GM19463 (cell line): ENCODE results near the gene RNPEPL1.
"Not testable (repeated sequence)": the region's sequence is repeated elsewhere in the genome, so short reads cannot be mapped to it uniquely, and the experiment has no call there.

Experiments used
- ATAC-seq: cut with Tn5 transposase; IDR thresholded peaks from one replicate; pipeline ENCODE4 v1.9.1; 2021; ENCODE audit warnings: mild to moderate bottlenecking, moderate library complexity; ENCODE audit not compliant: unreplicated experiment

Gene RNPEPL1, protein sequence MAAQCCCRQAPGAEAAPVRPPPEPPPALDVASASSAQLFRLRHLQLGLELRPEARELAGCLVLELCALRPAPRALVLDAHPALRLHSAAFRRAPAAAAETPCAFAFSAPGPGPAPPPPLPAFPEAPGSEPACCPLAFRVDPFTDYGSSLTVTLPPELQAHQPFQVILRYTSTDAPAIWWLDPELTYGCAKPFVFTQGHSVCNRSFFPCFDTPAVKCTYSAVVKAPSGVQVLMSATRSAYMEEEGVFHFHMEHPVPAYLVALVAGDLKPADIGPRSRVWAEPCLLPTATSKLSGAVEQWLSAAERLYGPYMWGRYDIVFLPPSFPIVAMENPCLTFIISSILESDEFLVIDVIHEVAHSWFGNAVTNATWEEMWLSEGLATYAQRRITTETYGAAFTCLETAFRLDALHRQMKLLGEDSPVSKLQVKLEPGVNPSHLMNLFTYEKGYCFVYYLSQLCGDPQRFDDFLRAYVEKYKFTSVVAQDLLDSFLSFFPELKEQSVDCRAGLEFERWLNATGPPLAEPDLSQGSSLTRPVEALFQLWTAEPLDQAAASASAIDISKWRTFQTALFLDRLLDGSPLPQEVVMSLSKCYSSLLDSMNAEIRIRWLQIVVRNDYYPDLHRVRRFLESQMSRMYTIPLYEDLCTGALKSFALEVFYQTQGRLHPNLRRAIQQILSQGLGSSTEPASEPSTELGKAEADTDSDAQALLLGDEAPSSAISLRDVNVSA

DNA sequence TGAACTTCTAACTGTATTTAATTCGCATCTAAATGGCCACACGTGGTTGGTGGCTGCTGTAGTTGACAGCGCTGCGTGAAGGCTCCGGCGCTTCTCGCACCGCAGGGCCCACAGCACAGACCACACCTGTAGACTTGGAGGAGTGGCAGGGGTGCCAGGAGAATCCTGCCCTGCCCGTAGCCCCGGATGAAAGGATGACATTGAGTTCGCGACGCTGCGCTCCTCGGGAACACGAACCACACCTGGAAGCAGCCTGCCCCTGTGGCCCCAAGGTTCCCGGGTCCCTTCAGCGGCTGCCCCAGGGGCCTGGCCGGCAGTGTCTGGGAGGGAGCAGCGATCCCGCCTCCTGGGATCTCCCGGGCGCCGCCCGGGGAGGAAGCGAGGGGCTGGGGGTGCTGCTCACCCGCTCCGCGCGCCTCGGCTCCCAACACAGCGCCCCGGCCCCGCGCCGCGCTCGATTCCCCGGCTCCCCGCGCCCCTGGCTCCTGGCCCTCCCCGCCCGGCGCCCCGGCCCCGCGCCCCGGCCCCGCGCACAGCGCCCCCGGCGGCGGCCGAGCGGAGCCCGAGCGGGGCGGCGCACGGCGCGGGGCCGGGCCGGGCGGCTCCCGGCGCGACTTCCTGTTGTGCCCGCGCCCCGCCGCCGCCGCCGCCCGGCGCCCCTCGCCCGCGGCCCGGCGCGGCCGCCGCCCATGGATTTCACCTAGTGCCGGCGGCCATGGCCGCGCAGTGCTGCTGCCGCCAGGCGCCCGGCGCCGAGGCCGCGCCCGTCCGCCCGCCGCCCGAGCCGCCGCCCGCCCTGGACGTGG, at the start of gene RNPEPL1:
RNPEPL1 (plus strand) TSS at position 613 of the 806 bp plus-strand sequence; CDS start at position 716, 103 bp downstream.
- ATAC-seq: peak; percentile 30

DNA sequence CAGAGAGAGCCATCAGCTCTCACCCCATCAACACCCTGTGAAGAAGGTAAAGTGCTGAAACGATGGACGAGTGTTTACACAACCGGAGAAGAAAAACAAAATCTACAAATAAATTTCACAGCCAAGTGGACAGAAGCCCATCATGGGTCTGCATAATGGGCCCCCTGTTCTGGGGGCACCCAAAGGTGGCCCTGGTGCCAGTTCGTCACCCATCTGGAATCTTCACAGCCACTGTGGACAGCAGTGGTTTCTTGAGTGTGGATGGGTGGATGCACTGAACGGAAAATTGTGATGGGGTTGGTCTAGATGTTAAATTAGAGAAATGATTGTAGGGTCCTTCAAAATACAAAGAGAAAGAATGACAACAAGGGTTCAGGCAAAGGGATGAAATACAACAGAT, 49.3 kb upstream of the RNPEPL1 start:
- no peak for ATAC-seq

DNA sequence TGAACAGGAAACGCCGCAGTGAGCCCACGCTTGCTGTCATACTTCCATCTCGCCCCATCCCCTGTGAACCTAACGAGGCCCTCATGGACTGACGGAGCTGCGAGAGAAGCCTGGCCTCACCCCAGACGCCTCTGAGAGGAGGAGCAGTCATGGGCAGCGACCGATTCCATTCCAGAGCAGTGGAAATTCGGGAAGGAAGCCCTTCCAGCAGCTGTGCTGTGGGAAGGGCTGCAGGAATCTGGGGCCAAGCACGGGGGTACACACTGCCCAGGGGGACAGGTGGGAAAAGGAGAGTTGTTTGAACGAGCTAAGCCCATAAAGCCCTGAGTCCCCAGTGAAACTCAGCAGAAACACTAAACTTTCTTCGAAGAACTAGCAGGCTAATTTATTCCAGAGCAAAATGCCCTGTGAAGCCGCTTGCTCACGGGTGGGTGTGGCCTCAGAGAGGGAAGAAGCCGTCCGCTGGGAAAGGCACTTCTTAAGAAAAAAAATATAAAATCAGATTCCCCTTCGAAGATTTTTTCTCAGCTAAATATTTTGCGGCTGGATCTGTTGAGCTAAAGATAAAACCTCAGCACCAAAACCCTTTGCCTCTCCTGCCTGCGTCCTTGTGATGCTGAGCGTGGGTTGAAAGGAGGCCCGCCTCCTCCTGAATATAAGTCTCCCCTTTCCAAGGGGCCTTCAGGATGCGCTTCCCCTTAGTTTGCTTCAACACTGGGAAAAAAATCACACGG, 48.7 kb upstream of the RNPEPL1 start:
- ATAC-seq: no peak

- ATAC-seq: no peak
Observed at GRCh38 chr2:240520130-240520973, 47.9 kb upstream of the RNPEPL1 start.

GRCh38 chr2:240520974-240521350, 47.3 kb upstream of the RNPEPL1 start:
- no peak for ATAC-seq

GRCh38 chr2:240521885-240522284, 46.4 kb upstream of the RNPEPL1 start:
- not testable (repeated sequence) for ATAC-seq

- ATAC-seq: no peak
Observed at GRCh38 chr2:240522406-240522805, 45.9 kb upstream of the RNPEPL1 start.

- ATAC-seq: no peak
Observed at GRCh38 chr2:240523451-240524281, 44.6 kb upstream of the RNPEPL1 start.

GRCh38 chr2:240524963-240525718, 43.1 kb upstream of the RNPEPL1 start:
- ATAC-seq: no peak

- no peak for ATAC-seq
Observed at GRCh38 chr2:240525802-240526201, 42.5 kb upstream of the RNPEPL1 start.

DNA sequence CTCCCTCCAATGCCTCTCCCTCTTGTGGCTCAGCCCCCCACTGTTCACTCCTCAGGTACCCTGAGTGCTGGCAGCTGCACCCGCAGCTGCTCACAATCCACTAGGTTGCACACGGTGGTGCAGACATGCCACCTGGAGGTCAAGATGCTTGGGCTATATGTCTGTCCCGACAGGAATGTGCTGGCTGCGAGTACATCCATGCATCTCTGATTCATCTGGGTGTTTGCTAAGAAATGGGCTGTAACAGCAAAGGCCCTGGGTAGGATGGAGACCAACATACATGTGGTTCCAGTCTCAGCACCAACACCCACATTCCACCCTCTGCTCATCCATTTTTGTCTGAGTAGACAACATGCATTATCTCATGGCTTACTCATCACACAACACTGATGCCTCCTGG, 41.8 kb upstream of the RNPEPL1 start:
- no peak for ATAC-seq

DNA sequence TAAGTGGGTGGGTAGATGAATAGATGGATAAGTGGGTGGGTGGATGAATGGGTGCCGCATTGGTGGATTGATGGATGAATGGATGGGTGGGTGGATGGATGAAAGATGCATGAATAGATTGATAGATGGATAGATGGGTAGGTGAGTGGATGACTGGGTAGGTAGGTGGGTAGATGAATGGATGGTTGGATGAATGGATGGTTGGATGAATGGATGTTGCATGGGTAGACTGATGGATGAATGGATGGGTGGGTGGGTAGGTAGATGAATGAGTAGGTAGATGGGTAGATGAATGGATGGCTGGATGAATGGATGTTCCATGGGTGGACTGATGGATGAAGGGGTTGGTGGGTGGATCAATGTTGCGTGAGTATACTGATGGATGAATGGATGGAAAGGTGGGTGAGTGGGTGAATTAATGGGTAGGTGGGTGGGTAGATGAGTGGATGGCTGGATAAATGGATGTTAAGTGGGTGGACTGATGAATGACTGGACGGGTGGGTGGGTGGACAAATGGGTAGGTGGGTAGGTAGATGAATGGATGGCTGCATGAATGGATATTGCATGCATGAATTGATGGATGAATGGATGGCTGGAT, 41.0 kb upstream of the RNPEPL1 start:
- ATAC-seq: no peak

GRCh38 chr2:240528406-240529040, 39.8 kb upstream of the RNPEPL1 start:
- ATAC-seq: no peak

- ATAC-seq: no peak
Observed at GRCh38 chr2:240529344-240529999, 38.8 kb upstream of the RNPEPL1 start.

- no peak for ATAC-seq
Observed at GRCh38 chr2:240530181-240530580, 38.1 kb upstream of the RNPEPL1 start.

DNA sequence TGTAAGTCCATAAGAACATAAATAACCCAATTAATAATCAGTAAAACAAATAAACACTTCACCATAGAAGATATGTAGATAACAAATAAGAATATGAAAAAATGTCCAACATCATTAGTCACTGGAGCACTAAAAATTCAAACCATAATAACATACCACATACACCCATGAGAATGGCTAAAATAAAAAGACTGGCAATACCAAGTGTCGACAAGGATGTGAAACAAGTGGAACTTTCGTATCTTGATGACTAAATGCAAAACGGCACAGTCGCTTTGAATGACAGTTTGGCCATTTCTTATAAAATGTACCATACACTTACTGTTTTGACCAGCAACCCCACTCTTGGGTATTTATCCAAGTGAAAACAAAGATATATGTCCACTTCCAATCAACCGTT, 37.2 kb upstream of the RNPEPL1 start:
- no peak for ATAC-seq
